Naive thymus-derived CD4-positive, alpha-beta T cell (primary cell): ENCODE measurements around the gene ABHD2. TPM values are rescaled to one million over a fixed set of nuclear protein-coding genes. Genes with fewer than 3 reads are reported as not detected.
"Not testable (repeated sequence)": the region's sequence is repeated elsewhere in the genome, so short reads cannot be mapped to it uniquely, and the experiment has no call there.

Experiments
- ATAC-seq: fragments of 150-1000 bp; cut with Tn5 transposase; 2 replicates; pipeline ENCODE4 v1.10.0; 2021; ENCODE audit warnings: mild to moderate bottlenecking, moderate library complexity
- CTCF ChIA-PET: fragments of 350-600 bp; sonication (Branson Sonifier 250); formaldehyde crosslinking; loops from one replicate; lab custom pipeline; 2021; ENCODE audit warnings: antibody characterized with exemption; lab: Charles Lee
- POLR2A ChIA-PET: fragments of 350-600 bp; sonication (Branson Sonifier 250); formaldehyde crosslinking; loops from one replicate; lab custom pipeline; 2021; ENCODE audit warnings: antibody characterized with exemption, inconsistent platforms; lab: Charles Lee
- DNase-seq, 9 donors: peaks; one replicate each; pipeline versions ENCODE4 v3.0.0 to v3.0.0-alpha.2; 2020 to 2022; ENCODE audit warnings: mixed read lengths in 1 of 9
- H3K27ac ChIP-seq: one replicate; pipeline ENCODE4 v1.7.0; 2013; ENCODE audit warnings: mild to moderate bottlenecking, low read depth, low read length, moderate library complexity
- H3K27me3 ChIP-seq, 2 donors: one replicate each; pipeline ENCODE4 v1.7.0; 2013; ENCODE audit warnings: low read length in 2 of 2, mild to moderate bottlenecking in 2 of 2, moderate library complexity in 2 of 2; ENCODE audit not compliant: control insufficient read depth in 2 of 2, insufficient read depth in 2 of 2
- H3K36me3 ChIP-seq, 3 experiments: 1 replicate in 2 of 3; 2 replicates in 1 of 3; pipeline ENCODE4 v1.7.0; 2013; ENCODE audit warnings: low read length in 3 of 3, mild to moderate bottlenecking in 3 of 3, moderate library complexity in 1 of 3; ENCODE audit not compliant: insufficient read depth in 3 of 3, control insufficient read depth in 2 of 3
- H3K4me1 ChIP-seq, 2 donors: one replicate each; pipeline ENCODE4 v1.7.0; 2013; ENCODE audit warnings: low read length in 2 of 2, mild to moderate bottlenecking in 2 of 2, moderate library complexity in 1 of 2; ENCODE audit not compliant: control insufficient read depth in 2 of 2, insufficient read depth in 2 of 2
- H3K4me3 ChIP-seq: 2 replicates; pipeline ENCODE4 v1.7.0; 2013; ENCODE audit warnings: mild to moderate bottlenecking, low read length
- H3K9me3 ChIP-seq, 3 experiments: 1 replicate in 2 of 3; 2 replicates in 1 of 3; pipeline ENCODE4 v1.7.0; 2013; ENCODE audit warnings: low read length in 3 of 3; ENCODE audit not compliant: control insufficient read depth in 2 of 3
- H3K27ac Mint-ChIP-seq, 9 donors: one replicate each; pipeline ENCODE4 v1.8.0; 2020 to 2022; ENCODE audit warnings: mixed read lengths in 9 of 9, mild to moderate bottlenecking in 8 of 9, moderate library complexity in 5 of 9, inconsistent platforms in 2 of 9
- H3K27me3 Mint-ChIP-seq, 5 donors: one replicate each; pipeline ENCODE4 v1.8.0; 2021 to 2022; ENCODE audit warnings: mixed read lengths in 5 of 5, mild to moderate bottlenecking in 1 of 5
- H3K36me3 Mint-ChIP-seq, 5 donors: one replicate each; pipeline ENCODE4 v1.8.0; 2020 to 2022; ENCODE audit warnings: mixed read lengths in 5 of 5, mild to moderate bottlenecking in 3 of 5, inconsistent platforms in 1 of 5
- H3K4me1 Mint-ChIP-seq, 7 donors: one replicate each; pipeline ENCODE4 v1.8.0; 2020 to 2022; ENCODE audit warnings: mixed read lengths in 7 of 7, mild to moderate bottlenecking in 3 of 7, inconsistent platforms in 1 of 7
- H3K4me3 Mint-ChIP-seq, 10 donors: one replicate each; pipeline ENCODE4 v1.8.0; 2020 to 2022; ENCODE audit warnings: mild to moderate bottlenecking in 10 of 10, mixed read lengths in 10 of 10, moderate library complexity in 6 of 10, inconsistent platforms in 2 of 10
- H3K9me3 Mint-ChIP-seq, 11 donors: one replicate each; pipeline ENCODE4 v1.8.0; 2020 to 2022; ENCODE audit warnings: mixed read lengths in 11 of 11, mild to moderate bottlenecking in 4 of 11, inconsistent platforms in 1 of 11, moderate library complexity in 1 of 11
- intact Hi-C, 2 donors: fragments of 100-400 bp; cut with micrococcal nuclease; formaldehyde crosslinking; loops; one replicate each; pipeline ENCODE4 v1.15.1; 2023
- polyA plus RNA-seq, 2 donors: library from polyadenylated mRNA; unstranded; fragments of 300-500 nt; fragmentation: Illumina TruSeq; gene quantifications; one replicate each; pipeline ENCODE4 v1.2.3, GENCODE V29; 2021
- total RNA-seq, 6 experiments: library from RNA in 5 of 6; stranded (reverse) in 5 of 6; gene quantifications; 1 replicate in 5 of 6; 2 replicates in 1 of 6; pipeline ENCODE4 v1.2.3 and lab custom pipeline; 2021 to 2026

ABHD2 gene
- total and polyA plus RNA-seq, 7 experiments from 2014 or later: 19.4 to 85.0 (median 63.6) TPM

- intact Hi-C loops: no loop called here
- Histone ChIP-seq H3K4me1 (peaks cover 8 to 9% of the 10 kb centered on the region in 2 donors), H3K9me3 (no peaks in the 10 kb centered on the region), H3K4me3 (no peak overlapping the region), H3K27me3 (no peaks in the 10 kb centered on the region), H3K27ac (no peak overlapping the region), H3K36me3 (peaks cover 3 to 12% (median 5%) of the 10 kb centered on the region in 3 experiments)
- H3K4me1 Mint-ChIP-seq: peaks cover 25 to 47% (median 33%) of the 10 kb centered on the region in 7 donors
- ATAC-seq (no peak), DNase-seq (no peak)
- ChIA-PET CTCF (interaction anchor here (0.6 kb wide), 1 partner anchor 250 kb away, joined by 3 read pairs; no protein-coding TSS in a partner anchor), POLR2A (no interaction called here)
- H3K27me3 Mint-ChIP-seq: no peaks in the 10 kb centered on the region
- no peak overlapping the region for H3K27ac Mint-ChIP-seq
- H3K4me3 Mint-ChIP-seq: no peak overlapping the region
- H3K36me3 Mint-ChIP-seq: peaks cover 4 to 64% (median 19%) of the 10 kb centered on the region in 5 donors
- H3K9me3 Mint-ChIP-seq: peaks cover 0 to 1% (median 0%) of the 10 kb centered on the region in 11 donors
These were observed 51.6 kb downstream of the ABHD2 start for GRCh38 chr15:89139613-89140499.

DNA sequence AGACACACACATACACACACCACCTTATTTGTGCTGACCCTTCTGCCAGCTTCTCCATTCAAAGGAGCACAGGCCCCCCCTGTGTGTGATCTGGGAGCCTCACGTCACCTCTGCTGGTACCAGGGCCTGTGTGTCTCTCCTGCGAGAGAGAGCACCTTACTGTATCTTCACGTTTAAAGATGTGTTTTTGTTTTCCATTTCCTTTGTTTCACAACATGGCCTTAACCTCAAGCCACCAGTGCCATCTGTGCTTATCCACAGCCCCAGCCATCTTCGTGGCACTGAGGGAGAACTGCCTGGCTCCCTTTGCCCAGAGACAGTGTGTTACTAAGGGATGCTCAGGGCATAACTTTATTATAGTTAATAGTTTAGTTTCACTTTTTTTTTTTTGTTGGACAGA lies 52.3 kb downstream of the ABHD2 start:
- ATAC-seq: peak; percentile 48
- peaks cover 22 to 43% (median 30%) of the 10 kb centered on the region in 7 donors for H3K4me1 Mint-ChIP-seq
- no peak overlapping the region for H3K4me3 Mint-ChIP-seq
- Histone ChIP-seq H3K36me3 (peaks cover 3 to 15% (median 5%) of the 10 kb centered on the region in 3 experiments), H3K27me3 (no peaks in the 10 kb centered on the region), H3K9me3 (no peaks in the 10 kb centered on the region), H3K27ac (no peak overlapping the region), H3K4me3 (no peak overlapping the region), H3K4me1 (peaks cover 8 to 9% of the 10 kb centered on the region in 2 donors)
- H3K27ac Mint-ChIP-seq: peak overlapping the region in 1 of 9 donors; percentile 18
- H3K9me3 Mint-ChIP-seq: no peaks in the 10 kb centered on the region
- H3K36me3 Mint-ChIP-seq: peaks cover 4 to 67% (median 19%) of the 10 kb centered on the region in 5 donors
- ChIA-PET CTCF (interaction anchor here (0.6 kb wide), 1 partner anchor 250 kb away, joined by 3 read pairs; no protein-coding TSS in a partner anchor), POLR2A (no interaction called here)
- no peak for DNase-seq
- intact Hi-C loops: no loop called here
- H3K27me3 Mint-ChIP-seq: no peaks in the 10 kb centered on the region

- H3K27ac ChIP-seq, POLR2A ChIA-PET, DNase-seq, H3K4me1 ChIP-seq, H3K9me3 Mint-ChIP-seq, ATAC-seq, H3K27ac Mint-ChIP-seq, H3K4me3 Mint-ChIP-seq, H3K27me3 Mint-ChIP-seq, H3K4me3 ChIP-seq, H3K9me3 ChIP-seq, intact Hi-C loops, CTCF ChIA-PET, H3K27me3 ChIP-seq: not testable (repeated sequence)
- H3K36me3 ChIP-seq: peaks cover 3 to 19% (median 5%) of the 10 kb centered on the region in 3 experiments
- peaks cover 18 to 40% (median 27%) of the 10 kb centered on the region in 7 donors for H3K4me1 Mint-ChIP-seq
- H3K36me3 Mint-ChIP-seq: peaks cover 2 to 69% (median 17%) of the 10 kb centered on the region in 5 donors
These were observed 52.9 kb downstream of the ABHD2 start for GRCh38 chr15:89141159-89141558.

- Histone ChIP-seq H3K9me3 (no peaks in the 10 kb centered on the region), H3K4me1 (peaks cover 3 to 9% of the 10 kb centered on the region in 2 donors), H3K36me3 (peaks cover 3 to 19% (median 5%) of the 10 kb centered on the region in 3 experiments), H3K4me3 (no peak overlapping the region), H3K27me3 (no peaks in the 10 kb centered on the region), H3K27ac (no peak overlapping the region)
- no peak overlapping the region for H3K4me3 Mint-ChIP-seq
- no peaks in the 10 kb centered on the region for H3K9me3 Mint-ChIP-seq
- no peak overlapping the region for H3K27ac Mint-ChIP-seq
- DNase-seq (no peak), ATAC-seq (no peak)
- H3K36me3 Mint-ChIP-seq: peaks cover 0 to 65% (median 12%) of the 10 kb centered on the region in 5 donors
- ChIA-PET POLR2A (no interaction called here), CTCF (no interaction called here)
- H3K27me3 Mint-ChIP-seq: no peaks in the 10 kb centered on the region
- H3K4me1 Mint-ChIP-seq: peaks cover 11 to 33% (median 20%) of the 10 kb centered on the region in 7 donors
- intact Hi-C loops: no loop called here
These were observed 53.6 kb downstream of the ABHD2 start for GRCh38 chr15:89141885-89142284.

DNA sequence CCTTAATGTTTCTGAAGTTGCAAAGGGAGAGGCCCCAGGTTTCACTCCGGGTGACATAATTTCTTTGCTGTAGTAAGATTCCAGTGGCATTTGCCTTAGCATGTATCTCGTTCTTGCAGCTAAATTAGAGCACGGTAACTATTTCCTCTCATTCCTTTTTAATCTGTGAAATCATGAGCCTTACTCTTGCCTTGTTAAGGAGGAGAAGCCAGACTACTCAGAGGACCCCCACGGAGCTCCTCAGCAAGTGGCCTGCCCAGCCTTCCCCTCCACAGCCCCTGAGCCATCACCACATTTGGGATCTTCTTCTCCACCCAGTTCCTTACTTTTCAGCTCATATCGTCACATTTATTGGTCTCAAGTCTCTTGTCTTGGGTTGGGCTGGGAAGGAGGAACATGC lies 54.2 kb downstream of the ABHD2 start:
- no peak overlapping the region for H3K27ac Mint-ChIP-seq

DNA sequence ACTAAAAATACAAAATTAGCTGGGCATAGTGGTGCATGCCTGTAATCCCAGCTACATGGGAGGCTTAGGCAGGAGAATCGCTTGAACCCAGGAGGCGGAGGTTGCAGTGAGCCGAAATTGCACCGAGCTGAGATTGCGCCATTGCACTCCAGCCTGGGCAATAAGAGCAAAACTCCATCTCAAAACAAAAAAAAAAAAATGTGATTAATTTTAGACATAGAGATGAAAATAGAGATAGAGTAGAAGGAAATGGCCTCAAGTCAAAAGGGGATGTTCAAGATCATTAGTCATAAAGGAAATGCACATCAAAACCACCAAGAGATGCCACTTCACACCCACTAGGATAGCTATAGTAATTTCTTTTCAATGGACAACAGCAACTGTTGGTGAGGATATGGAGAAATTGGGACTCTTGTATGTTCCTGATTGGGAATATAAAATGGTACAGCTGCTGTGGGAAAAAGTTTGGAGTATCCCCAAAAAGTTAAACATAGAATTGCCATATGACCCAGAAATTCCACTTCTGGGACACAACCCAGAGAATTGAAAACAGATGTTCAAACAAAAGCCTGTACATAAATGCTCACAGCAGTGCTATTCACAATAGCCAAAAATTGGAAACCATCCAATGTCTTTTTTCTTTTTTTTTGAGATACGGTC lies 55.4 kb downstream of the ABHD2 start:
- ChIA-PET CTCF (no interaction called here), POLR2A (interaction anchor here (0.8 kb wide), 1 partner anchor 113 kb away, joined by 3 read pairs; no protein-coding TSS in a partner anchor)
- intact Hi-C loops: loop anchor here in 1 of 2 donors (1.0 kb wide), 1 partner anchor 14 kb away; no protein-coding TSS in a partner anchor
- Mint-ChIP-seq H3K27ac (no peak overlapping the region), H3K4me3 (no peak overlapping the region), H3K36me3 (peaks cover 0 to 50% (median 11%) of the 10 kb centered on the region in 5 donors), H3K27me3 (no peaks in the 10 kb centered on the region), H3K9me3 (no peaks in the 10 kb centered on the region), H3K4me1 (peaks cover 0 to 21% (median 7%) of the 10 kb centered on the region in 7 donors)
- Histone ChIP-seq H3K36me3 (peaks cover 0 to 19% (median 5%) of the 10 kb centered on the region in 3 experiments), H3K4me3 (no peak overlapping the region), H3K27ac (no peak overlapping the region), H3K27me3 (no peaks in the 10 kb centered on the region), H3K9me3 (no peaks in the 10 kb centered on the region), H3K4me1 (peaks cover 0 to 9% of the 10 kb centered on the region in 2 donors)
- ATAC-seq: peak; percentile 86
- DNase-seq: no peak

More for the DNA sequence above, 54.2 kb downstream of the ABHD2 start:
- peaks cover 5 to 27% (median 15%) of the 10 kb centered on the region in 7 donors for H3K4me1 Mint-ChIP-seq
- Histone ChIP-seq H3K27ac (no peak overlapping the region), H3K4me1 (peaks cover 0 to 9% of the 10 kb centered on the region in 2 donors), H3K27me3 (no peaks in the 10 kb centered on the region), H3K4me3 (no peak overlapping the region), H3K36me3 (peaks cover under 1 to 19% (median 5%) of the 10 kb centered on the region in 3 experiments), H3K9me3 (no peaks in the 10 kb centered on the region)
- CTCF ChIA-PET: no interaction called here
- POLR2A ChIA-PET: no interaction called here
- no peaks in the 10 kb centered on the region for H3K27me3 Mint-ChIP-seq
- intact Hi-C loops: no loop called here
- H3K9me3 Mint-ChIP-seq: no peaks in the 10 kb centered on the region
- H3K4me3 Mint-ChIP-seq: no peak overlapping the region
- peaks cover 0 to 60% (median 12%) of the 10 kb centered on the region in 5 donors for H3K36me3 Mint-ChIP-seq
- no peak for ATAC-seq
- no peak for DNase-seq
